ENCODE measurements around the gene CBLB. TPM values are rescaled to one million over a fixed set of nuclear protein-coding genes. Genes with fewer than 3 reads are reported as not detected.

CBLB gene
- 72.5 TPM for total RNA-seq

DNA sequence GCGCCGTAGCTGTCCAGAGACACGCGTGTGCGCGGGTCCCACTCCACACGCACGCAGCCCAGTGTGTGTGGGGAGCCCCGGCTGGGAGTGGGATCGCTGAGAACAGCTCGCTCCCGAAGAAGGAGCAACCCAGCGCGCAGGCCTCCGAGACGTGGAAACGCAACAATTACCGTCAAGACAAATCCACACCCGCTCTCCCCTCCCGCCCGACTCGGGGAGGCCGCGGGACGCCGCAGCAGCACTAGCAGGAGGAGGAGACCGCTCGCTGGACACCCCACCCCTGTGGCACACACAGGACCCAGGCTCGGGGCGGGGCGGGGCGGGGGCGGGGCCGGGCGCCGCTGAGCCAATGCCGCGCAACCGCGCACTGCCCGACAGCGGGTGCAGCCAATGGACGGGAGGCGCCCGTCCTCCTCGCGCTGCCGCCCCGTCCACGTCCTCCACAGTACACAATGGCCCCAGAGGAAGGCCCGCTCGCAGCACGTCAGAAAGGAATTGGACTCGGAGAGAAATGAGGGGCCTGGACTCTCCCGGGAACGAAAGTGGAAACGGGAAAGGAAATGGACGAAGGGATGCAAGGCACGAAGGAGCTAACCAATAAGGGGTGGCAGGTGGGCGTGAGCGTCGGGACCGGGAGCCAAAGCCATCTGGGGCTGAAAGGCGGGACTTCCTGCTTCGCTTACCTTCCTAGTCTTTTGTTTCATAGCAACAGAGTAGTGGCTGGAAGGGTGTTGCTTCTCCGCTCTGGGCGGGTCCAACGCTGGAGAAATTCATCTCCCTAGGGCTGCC, at the start of gene CBLB:
TSS of gene CBLB (minus strand) at position 271 of the 789 bp plus-strand sequence. CDS start 1,435 bp downstream, outside the sequence.

